ENCODE data around the gene CCDC181.
A peak's percentile ranks its signal among the peaks of the same experiment; 100 is the strongest.

CCDC181 gene

DNA sequence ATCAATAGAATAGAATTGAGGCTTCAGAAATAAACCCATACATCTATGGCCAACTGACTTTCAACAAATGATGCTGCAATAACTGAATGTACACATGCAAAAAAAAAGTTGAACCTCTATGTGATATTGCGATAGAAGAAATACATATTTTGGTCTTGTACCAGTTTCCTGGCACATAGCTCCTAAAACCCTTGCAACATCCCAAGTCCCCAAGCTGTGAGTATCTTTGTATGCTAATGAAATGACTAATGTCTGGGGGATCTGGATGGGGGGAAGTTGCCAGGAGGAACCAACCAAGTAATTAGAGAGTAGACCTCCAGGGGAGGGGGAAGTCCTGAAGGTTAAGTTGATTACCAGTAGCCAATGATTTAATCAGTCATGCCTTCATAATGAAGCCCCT, 34.9 kb downstream of the CCDC181 start:
- peak; percentile 82 to 84 for DNase-seq

- no peak for DNase-seq
Observed at GRCh38 chr1:169390303-169390702, 37.0 kb downstream of the CCDC181 start.

GRCh38 chr1:169387399-169387798, 39.9 kb downstream of the CCDC181 start:
- DNase-seq, result no peak

DNA sequence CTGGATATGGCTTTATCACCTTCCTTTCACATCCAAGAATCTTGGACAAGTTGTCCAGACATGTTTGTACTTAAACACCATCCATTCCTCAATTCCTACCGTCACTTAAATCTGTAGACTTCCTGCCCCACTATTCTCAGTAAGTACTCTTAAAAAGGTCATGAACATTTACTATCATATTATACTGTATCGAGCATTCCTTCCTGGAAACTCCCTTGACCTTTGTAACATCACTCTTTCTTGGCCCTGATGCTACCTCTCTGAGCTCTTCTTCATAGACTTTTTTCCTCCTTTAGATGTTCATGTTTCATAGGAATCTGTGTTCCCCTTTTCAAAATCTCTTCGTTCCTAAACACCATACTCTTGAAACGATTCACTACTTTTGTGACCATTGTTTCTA, 43.8 kb downstream of the CCDC181 start:
- no peak for DNase-seq

DNA sequence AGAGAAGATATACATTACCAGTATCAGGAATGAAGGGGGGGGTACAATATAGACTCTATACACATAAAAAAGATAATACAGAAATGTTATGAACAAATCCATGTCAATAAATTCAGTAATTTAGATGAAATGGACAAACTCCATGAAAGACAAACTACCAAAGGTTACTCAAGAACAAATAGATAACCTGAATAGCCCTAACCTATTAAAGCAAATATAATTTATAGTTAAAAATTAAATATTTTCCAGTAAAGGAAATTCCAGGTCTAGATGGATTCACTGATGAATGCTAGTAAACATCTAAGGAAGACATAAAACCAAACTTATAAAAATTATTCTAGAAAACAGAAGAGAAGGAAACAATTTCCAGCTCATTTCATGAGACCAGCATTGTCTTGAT, 46.1 kb downstream of the CCDC181 start:
- DNase-seq, result no peak

DNA sequence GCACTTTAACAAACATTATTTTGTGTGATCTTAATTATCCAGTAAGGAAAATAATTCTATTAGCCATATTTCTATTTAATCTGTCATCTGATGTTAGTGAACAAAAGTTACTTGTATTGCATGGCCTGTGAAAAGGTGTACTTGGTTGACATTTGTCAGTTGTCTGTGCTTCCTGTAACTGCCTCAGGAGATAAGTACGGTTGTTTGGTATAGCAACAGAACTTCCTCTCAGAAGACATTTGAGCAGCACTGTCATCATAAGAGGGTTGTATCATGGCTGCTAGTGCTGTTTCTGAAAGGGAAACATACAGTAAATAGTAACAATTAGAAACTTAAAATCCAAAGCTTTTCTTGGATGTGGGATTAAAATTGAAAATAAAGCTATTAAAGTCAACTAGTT, 55.9 kb downstream of the CCDC181 start:
- peak; percentile 82 to 91 for DNase-seq

DNA sequence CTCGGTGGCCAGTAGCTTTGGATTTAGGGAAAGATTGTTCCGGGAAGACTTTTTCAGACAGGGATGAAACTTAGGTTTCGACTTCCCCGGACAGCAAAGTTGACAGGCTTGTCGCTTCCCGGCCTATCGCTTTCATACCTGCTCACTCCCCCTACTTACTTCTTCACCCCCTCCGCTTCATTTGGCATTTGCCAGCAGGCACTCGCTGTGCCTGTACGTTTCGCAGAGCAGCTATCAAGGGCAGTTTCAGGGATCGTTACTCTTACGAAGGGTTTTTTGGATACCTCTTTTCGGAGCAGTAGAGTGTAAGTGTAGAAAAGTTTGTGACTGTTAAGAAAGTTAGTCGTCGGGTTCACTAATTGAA, 58.9 kb downstream of the CCDC181 start:
- DNase-seq, result peak in 1 of 2 experiments; percentile 30

DNA sequence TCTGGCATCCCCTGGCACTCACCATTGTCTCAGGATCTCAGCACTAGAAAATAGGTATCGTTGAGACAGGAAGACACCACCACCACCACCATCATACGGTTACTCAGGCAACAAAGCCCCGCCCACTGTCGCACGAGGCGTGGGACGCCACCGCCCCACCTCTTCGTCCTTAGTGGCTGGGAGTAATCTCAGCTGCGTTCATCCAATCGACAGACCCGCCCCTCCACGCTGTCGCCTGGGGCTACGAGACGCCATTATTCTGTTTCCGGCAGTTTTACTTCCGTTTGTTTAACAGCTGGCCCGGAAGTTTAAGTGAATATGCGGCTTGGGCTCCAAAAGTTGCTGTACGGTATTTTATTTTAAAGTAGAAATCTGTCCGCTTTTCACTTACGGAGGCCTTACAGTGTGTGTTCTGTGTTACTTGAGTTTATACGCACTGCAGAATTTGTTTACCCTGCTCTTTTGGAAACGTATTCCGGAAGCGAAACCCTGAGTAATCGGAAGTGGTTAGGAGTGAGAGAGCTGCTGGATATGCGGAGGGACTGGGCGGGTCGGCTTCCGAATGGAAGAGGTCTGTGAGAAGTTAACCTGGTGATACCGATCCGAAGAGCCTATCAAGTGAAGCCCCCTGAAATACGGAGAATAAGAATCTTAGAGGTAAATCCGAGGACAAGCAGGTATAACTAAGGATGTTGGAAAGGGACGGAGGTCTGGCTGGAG, 59.4 kb downstream of the CCDC181 start, which contains the start of the genes BLZF1 and NME7:
Gene BLZF1 (plus strand): TSS at position 510 of the 720 bp plus-strand sequence. CDS start 1,328 bp downstream, outside the sequence.
Gene NME7 (minus strand): TSS at position 112 of the 720 bp plus-strand sequence. CDS start 87 bp downstream, at position 25.
- DNase-seq, result peak; percentile 95 to 97

- DNase-seq, result peak in 1 of 2 experiments; percentile 37
Observed at GRCh38 chr1:169367096-169367685, 60.1 kb downstream of the CCDC181 start.

DNA sequence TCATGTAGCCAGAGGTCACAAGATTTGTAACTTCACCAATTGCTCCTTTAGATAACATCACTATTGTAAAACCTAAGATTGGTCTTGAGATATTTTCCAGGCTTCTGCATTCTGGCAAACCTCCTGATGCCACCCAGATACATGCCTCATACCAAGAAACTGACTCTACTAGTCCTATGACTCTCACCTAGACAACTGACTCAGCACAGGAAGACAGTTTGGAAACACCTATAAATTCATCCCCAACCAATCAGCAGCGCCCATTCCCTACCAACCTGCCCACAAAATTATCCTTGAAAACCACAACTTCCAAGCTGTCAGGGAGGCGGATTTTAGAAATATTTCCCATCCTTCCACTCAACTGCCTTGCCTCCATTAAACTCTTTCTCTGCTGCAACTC, 62.3 kb downstream of the CCDC181 start:
- no peak for DNase-seq

DNA sequence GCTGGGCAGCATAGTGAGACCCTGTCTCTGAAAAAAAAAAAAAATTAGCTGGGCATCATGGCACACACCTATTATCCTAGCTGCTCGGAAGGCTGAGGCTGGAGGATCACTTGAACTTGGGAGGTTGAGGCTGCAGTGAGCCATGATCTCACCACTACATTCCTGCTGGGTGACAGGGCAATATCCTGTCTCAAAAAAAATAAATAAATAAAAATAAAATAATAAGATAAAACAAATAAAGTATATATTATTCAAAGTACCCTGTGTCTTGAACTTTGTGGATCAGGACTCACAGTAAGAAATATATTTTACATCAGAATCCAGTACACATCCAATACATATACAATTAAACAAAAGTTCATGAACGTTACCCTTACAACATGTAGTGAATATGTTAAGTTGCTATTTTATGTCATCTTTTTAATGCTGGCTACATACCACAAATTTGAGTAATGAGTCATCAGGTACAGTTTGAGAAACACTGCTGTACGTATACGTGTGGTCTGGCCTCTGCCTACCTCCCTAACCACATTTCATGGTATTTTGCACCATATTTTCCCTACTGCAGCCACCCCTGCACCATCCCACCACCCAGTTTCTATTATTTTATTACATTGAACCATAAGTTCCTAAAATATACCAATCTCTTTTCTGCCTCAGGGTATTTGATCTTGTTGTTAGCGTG, 64.1 kb downstream of the CCDC181 start:
- peak; percentile 28 to 51 for DNase-seq

GRCh38 chr1:169361281-169361680, 66.0 kb downstream of the CCDC181 start:
- DNase-seq, result no peak

GRCh38 chr1:169360415-169360814, 66.9 kb downstream of the CCDC181 start:
- DNase-seq, result no peak

DNA sequence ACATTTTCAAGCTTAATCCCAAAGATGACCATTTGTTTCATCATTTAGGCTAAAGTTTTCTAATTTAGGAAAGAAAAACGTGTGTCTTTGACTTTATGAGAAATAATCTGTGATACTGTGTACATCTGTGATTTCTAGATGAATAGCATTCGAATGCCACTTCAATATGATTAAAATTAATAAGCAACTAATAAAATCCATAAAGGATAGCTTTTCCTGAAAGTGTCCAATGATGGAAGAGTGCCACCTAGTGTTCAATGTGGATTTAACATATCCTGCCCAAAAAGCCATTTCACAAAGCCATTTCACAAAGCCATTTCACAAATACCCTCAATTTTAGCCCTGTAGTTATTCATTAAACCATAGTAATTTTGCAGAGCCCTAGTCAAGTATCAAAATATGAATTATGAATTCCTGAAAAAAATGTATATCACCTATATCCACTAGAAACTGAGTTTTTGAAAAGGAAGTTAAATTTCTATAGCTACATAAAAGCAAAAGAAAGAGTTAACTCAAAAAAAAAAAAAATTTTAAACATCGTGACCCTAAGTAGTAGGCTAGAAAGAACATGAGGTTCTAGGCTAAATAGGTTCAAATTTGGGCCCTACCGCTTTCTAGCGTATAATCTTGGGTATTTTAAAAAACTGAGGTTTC, 78.8 kb downstream of the CCDC181 start:
- peak; percentile 65 to 68 for DNase-seq

GRCh38 chr1:169347688-169348382, 79.4 kb downstream of the CCDC181 start:
- DNase-seq, result no peak

DNA sequence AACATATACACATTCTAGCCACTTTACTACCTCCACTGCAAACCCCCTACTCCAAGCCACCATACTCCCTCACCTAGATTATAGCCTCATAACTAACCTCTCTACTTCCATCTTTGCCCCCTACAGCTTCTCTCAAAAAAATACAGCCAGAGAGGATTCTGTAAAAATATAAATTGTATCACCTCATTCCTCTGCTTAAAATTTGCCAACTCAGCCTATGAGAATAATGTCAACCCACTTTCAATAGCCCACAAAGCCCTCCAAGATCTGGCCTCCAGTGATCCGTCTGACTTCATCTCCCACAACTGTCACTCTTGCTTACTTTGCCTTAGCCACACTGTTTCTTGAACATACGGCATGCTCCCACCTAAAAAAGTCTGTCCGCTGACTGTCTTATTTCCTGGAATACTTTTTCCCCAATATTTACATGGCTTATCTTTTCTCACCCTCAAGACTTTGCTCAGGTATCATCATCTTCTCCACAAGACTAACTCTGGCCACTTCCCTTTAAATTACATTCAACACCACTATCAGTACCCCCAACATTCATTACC, 81.2 kb downstream of the CCDC181 start:
- no peak for DNase-seq

- DNase-seq, result no peak
Observed at GRCh38 chr1:169345511-169345910, 81.8 kb downstream of the CCDC181 start.

All from AML-193 (cell line).